ENCODE data around the gene KCTD2.

DNA sequence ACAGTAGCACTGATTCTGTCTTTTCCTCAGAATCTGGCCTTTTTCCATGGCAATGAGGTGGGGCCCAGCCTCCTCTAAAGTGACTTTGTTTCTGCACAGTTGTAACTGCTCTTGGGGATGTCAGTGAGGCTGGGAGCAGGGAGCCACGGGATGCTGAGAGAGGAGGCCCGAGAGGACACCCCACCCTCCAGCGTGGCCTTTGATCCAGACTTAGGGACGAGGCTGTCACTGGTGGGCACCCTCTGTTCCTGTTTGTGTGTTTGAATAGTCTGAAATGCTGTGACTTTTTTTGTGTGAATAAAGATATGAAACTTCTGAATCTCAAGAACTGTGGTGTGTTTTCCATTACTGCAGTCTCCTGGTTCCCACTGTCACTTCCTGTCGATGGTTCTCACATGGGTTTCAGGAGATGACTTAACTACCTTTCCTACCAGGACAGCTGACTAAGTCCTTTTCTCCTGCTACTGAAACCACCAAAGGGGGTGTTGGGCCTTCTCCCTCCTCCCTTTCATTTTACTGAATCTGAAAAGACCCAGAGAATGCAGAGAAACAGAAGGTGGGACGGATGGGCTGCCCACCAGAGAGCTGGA, 18.6 kb downstream of the KCTD2 start:
- no peak for TF ChIP-seq FOXP2 (optimal IDR thresholded peaks at IDR 0.05; ENCODE audit: borderline replicate concordance, extremely low read depth, extremely low read length, insufficient read depth)
- TF ChIP-seq TAF1 (IDR thresholded peaks at IDR 0.05; ENCODE audit: borderline replicate concordance, insufficient read depth, low read length) = no peak
